Dermis microvascular lymphatic vessel endothelial cell (primary cell): ENCODE measurements around the gene PNPO. TPM values are rescaled to one million over a fixed set of nuclear protein-coding genes. Genes with fewer than 3 reads are reported as not detected.
A peak's percentile ranks its signal among the peaks of the same experiment; 100 is the strongest.
"Not testable (repeated sequence)": the region's sequence is repeated elsewhere in the genome, so short reads cannot be mapped to it uniquely, and the experiment has no call there.

ENCODE experiments used
- DNase-seq, 2 donors: peaks; one replicate each; pipeline versions ENCODE4 v3.0.0 to v3.0.0-alpha.2; 2010; ENCODE audit warnings: low read depth in 2 of 2
- total RNA-seq: library from RNA; depleted of rRNA; stranded (reverse); fragments of >200 nt; gene quantifications from 2 replicates; pipeline ENCODE4 v1.2.1, GENCODE V29; 2014

The PNPO gene
- total RNA-seq, 1 donor from 2014 or later = 18.9 TPM

- no peak for DNase-seq
Measured at GRCh38 chr17:47918006-47918405, 23.4 kb upstream of the PNPO start.

- no peak for DNase-seq
Measured at GRCh38 chr17:47918991-47919390, 22.4 kb upstream of the PNPO start.

GRCh38 chr17:47919889-47920288 lies 21.5 kb upstream of the PNPO start:
- not testable (repeated sequence) for DNase-seq

- no peak for DNase-seq
Measured at GRCh38 chr17:47924785-47925677, 16.3 kb upstream of the PNPO start.

- no peak for DNase-seq
Measured at GRCh38 chr17:47925678-47925988, 15.7 kb upstream of the PNPO start.

GRCh38 chr17:47927821-47928400 lies 13.5 kb upstream of the PNPO start:
- no peak for DNase-seq

- no peak for DNase-seq
Measured at GRCh38 chr17:47928415-47928814, 13.0 kb upstream of the PNPO start.

GRCh38 chr17:47929218-47930000 lies 12.0 kb upstream of the PNPO start:
- DNase-seq = no peak

GRCh38 chr17:47931848-47932247 lies 9.5 kb upstream of the PNPO start:
- DNase-seq = no peak

GRCh38 chr17:47934856-47935255 lies 6.5 kb upstream of the PNPO start:
- DNase-seq = no peak

- DNase-seq = not testable (repeated sequence)
Measured at GRCh38 chr17:47935468-47935867, 5.9 kb upstream of the PNPO start.

- DNase-seq = peak in 1 of 2 donors; percentile 11
Measured at GRCh38 chr17:47935961-47936360, 5.4 kb upstream of the PNPO start.

GRCh38 chr17:47937941-47938340 lies 3.4 kb upstream of the PNPO start:
- no peak for DNase-seq

GRCh38 chr17:47942096-47942510 lies 732 bp downstream of the PNPO start:
- no peak for DNase-seq

- no peak for DNase-seq
Measured at GRCh38 chr17:47942568-47942967, 1.2 kb downstream of the PNPO start.

GRCh38 chr17:47945080-47945479 lies 3.7 kb downstream of the PNPO start:
- DNase-seq = no peak

GRCh38 chr17:47945529-47946508 lies 4.4 kb downstream of the PNPO start:
- no peak for DNase-seq

GRCh38 chr17:47946516-47946915 lies 5.1 kb downstream of the PNPO start:
- no peak for DNase-seq

GRCh38 chr17:47946929-47947397 lies 5.6 kb downstream of the PNPO start:
- peak; percentile 81 to 90 for DNase-seq

GRCh38 chr17:47948706-47949196 lies 7.4 kb downstream of the PNPO start:
- no peak for DNase-seq
